K562 (cell line): ENCODE measurements around the gene PRKX.

Experiments used
- CTCF ChIP-seq, 3 experiments: IDR thresholded peaks in 2 of 3; conservative IDR thresholded peaks in 1 of 3; 2 replicates each; pipeline ENCODE4 v1.5.1; 2011 to 2012; ENCODE audit warnings: low read length in 3 of 3, mild to moderate bottlenecking in 3 of 3, control low read depth in 2 of 3, improper control_type of control experiment in 1 of 3, inconsistent platforms in 1 of 3, low read depth in 1 of 3, mixed read lengths in 1 of 3, moderate library complexity in 1 of 3; ENCODE audit not compliant: insufficient read depth in 2 of 3
- IRF9 ChIP-seq: fragments of 450-650 bp; IDR thresholded peaks from 2 replicates; pipeline ENCODE4 v1.6.1; 2016; ENCODE audit warnings: missing biosample characterization, missing genetic modification characterization
- TAF1 ChIP-seq: IDR thresholded peaks from 2 replicates; pipeline ENCODE4 v1.6.1; 2011; ENCODE audit warnings: mild to moderate bottlenecking, low read length, moderate library complexity; ENCODE audit not compliant: insufficient read depth, control insufficient read depth, severe bottlenecking; ENCODE audit errors: extremely low read depth
- ZBTB7A ChIP-seq: IDR thresholded peaks from 2 replicates; pipeline ENCODE4 v1.6.1; 2011; ENCODE audit warnings: low read depth, mild to moderate bottlenecking, low read length, moderate library complexity, borderline replicate concordance; ENCODE audit not compliant: control insufficient read depth
- ZNF124 ChIP-seq: sonication (generic); formaldehyde crosslinking; IDR thresholded peaks from 2 replicates; pipeline ENCODE4 v1.8.1; 2022; ENCODE audit warnings: missing genetic modification reagents

GRCh38 chrX:3715921-3716320 lies 2.5 kb upstream of the PRKX start:
- TF ChIP-seq ZNF124 (CRISPR knock-in tag) (no peak), ZBTB7A (no peak), TAF1 (no peak), IRF9 (no peak), CTCF (IDR thresholded peaks at IDR 0.05 in 2 of 3, conservative IDR thresholded peaks at IDR 0.05 in 1 of 3; ENCODE audit: insufficient read depth in 2 of 3, low read depth in 1 of 3, low read length in 3 of 3) (no peak)
